Mesenchymal stem cell (in vitro differentiated cells and primary cell): ENCODE measurements around the gene ITLN1.

Experiments used
- DNase-seq: peaks from one replicate; pipeline ENCODE4 v3.0.0-alpha.2; 2013
- H2AFZ ChIP-seq: one replicate; pipeline ENCODE4 v1.6.1; 2013; ENCODE audit warnings: low read depth, mild to moderate bottlenecking, control low read depth, inconsistent platforms, low read length, moderate library complexity
- H2AK5ac ChIP-seq: 2 replicates; pipeline ENCODE4 v1.6.1; 2013; ENCODE audit warnings: low read length, moderate library complexity, mild to moderate bottlenecking, inconsistent platforms; ENCODE audit not compliant: severe bottlenecking
- H2BK120ac ChIP-seq: one replicate; pipeline ENCODE4 v1.6.1; 2013; ENCODE audit warnings: low read depth, mild to moderate bottlenecking, inconsistent platforms, low read length, moderate library complexity
- H2BK12ac ChIP-seq, 2 experiments: one replicate each; pipeline ENCODE4 v1.6.1; 2013; ENCODE audit warnings: inconsistent platforms in 2 of 2, low read length in 2 of 2, mild to moderate bottlenecking in 2 of 2, moderate library complexity in 2 of 2, control low read depth in 1 of 2
- H2BK15ac ChIP-seq: one replicate; pipeline ENCODE4 v1.6.1; 2013; ENCODE audit warnings: mild to moderate bottlenecking, low read depth, inconsistent platforms; ENCODE audit not compliant: poor library complexity, severe bottlenecking
- H2BK5ac ChIP-seq: 2 replicates; pipeline ENCODE4 v1.6.1; 2013; ENCODE audit warnings: low read depth, mild to moderate bottlenecking, low read length, control low read depth, inconsistent platforms; ENCODE audit not compliant: poor library complexity, severe bottlenecking
- H3K14ac ChIP-seq, 2 experiments: one replicate each; pipeline ENCODE4 v1.6.1; 2013; ENCODE audit warnings: inconsistent platforms in 2 of 2, low read length in 2 of 2, control low read depth in 1 of 2, mild to moderate bottlenecking in 1 of 2, moderate library complexity in 1 of 2
- H3K18ac ChIP-seq, 2 experiments: one replicate each; pipeline ENCODE4 v1.6.1; 2013; ENCODE audit warnings: inconsistent platforms in 2 of 2, low read length in 2 of 2, control low read depth in 1 of 2, low read depth in 1 of 2, mild to moderate bottlenecking in 1 of 2
- H3K23ac ChIP-seq, 2 experiments: one replicate each; pipeline ENCODE4 v1.6.1; 2013; ENCODE audit warnings: inconsistent platforms in 2 of 2, low read length in 2 of 2, mild to moderate bottlenecking in 2 of 2, moderate library complexity in 2 of 2, control low read depth in 1 of 2
- H3K27ac ChIP-seq: 2 replicates; pipeline ENCODE4 v1.5.1; 2013; ENCODE audit warnings: mild to moderate bottlenecking, moderate library complexity, low read length, control low read depth, inconsistent platforms; ENCODE audit not compliant: poor library complexity, severe bottlenecking
- H3K27me3 ChIP-seq, 2 experiments: 2 replicates each; pipeline versions ENCODE4 v1.6.1 to v1.7.0; 2013; ENCODE audit warnings: low read length in 2 of 2, mild to moderate bottlenecking in 2 of 2, moderate library complexity in 2 of 2, control low read depth in 1 of 2, inconsistent platforms in 1 of 2; ENCODE audit not compliant: control insufficient read depth in 1 of 2, insufficient read depth in 1 of 2
- H3K36me3 ChIP-seq, 2 experiments: 2 replicates each; pipeline versions ENCODE4 v1.6.1 to v1.7.0; 2013; ENCODE audit warnings: low read length in 2 of 2, control low read depth in 1 of 2, inconsistent platforms in 1 of 2, low read depth in 1 of 2, mild to moderate bottlenecking in 1 of 2; ENCODE audit not compliant: insufficient read depth in 2 of 2, control insufficient read depth in 1 of 2
- H3K4ac ChIP-seq, 2 experiments: one replicate each; pipeline ENCODE4 v1.6.1; 2013; ENCODE audit warnings: inconsistent platforms in 2 of 2, low read length in 2 of 2, mild to moderate bottlenecking in 2 of 2, moderate library complexity in 2 of 2, control low read depth in 1 of 2, low read depth in 1 of 2
- H3K4me1 ChIP-seq: 2 replicates; pipeline ENCODE4 v1.6.1; 2013; ENCODE audit warnings: low read depth, low read length, control low read depth; ENCODE audit not compliant: control insufficient read depth, insufficient read depth
- H3K4me2 ChIP-seq: 2 replicates; pipeline ENCODE4 v1.6.1; 2013; ENCODE audit warnings: low read length, mild to moderate bottlenecking, inconsistent platforms; ENCODE audit not compliant: poor library complexity, severe bottlenecking
- H3K4me3 ChIP-seq, 2 experiments: 2 replicates each; pipeline versions ENCODE4 v1.5.1 to v1.7.0; 2013; ENCODE audit warnings: low read length in 2 of 2, mild to moderate bottlenecking in 2 of 2, control low read depth in 1 of 2, low read depth in 1 of 2; ENCODE audit not compliant: insufficient read depth in 1 of 2
- H3K79me1 ChIP-seq: replicated peaks from 2 replicates; pipeline ENCODE4 v1.6.1; 2013; ENCODE audit warnings: mild to moderate bottlenecking, control low read depth, low read length, inconsistent platforms; ENCODE audit not compliant: poor library complexity, severe bottlenecking
- H3K9ac ChIP-seq: 2 replicates; pipeline ENCODE4 v1.7.0; 2013; ENCODE audit warnings: mild to moderate bottlenecking, low read length, moderate library complexity
- H3K9me3 ChIP-seq: 2 replicates; pipeline ENCODE4 v1.7.0; 2013; ENCODE audit warnings: mild to moderate bottlenecking, low read length; ENCODE audit not compliant: control insufficient read depth
- H4K8ac ChIP-seq: one replicate; pipeline ENCODE4 v1.6.1; 2013; ENCODE audit warnings: inconsistent platforms, mild to moderate bottlenecking, low read length, moderate library complexity
- H4K91ac ChIP-seq: one replicate; pipeline ENCODE4 v1.6.1; 2013; ENCODE audit warnings: mild to moderate bottlenecking, low read length, inconsistent platforms
- WGBS: methylation state at CpG from one replicate; pipeline ENCODE4 v1.1.7; 2013; ENCODE audit warnings: mixed read lengths; 5-methylcytosine and 5-hydroxymethylcytosine counted together

Gene ITLN1

GRCh38 chr1:160837558-160838205 is 47.3 kb downstream of the ITLN1 start:
- Histone ChIP-seq H2BK5ac (no peak overlapping the region), H4K91ac (no peak overlapping the region), H3K27me3 (peaks cover 15 to 33% of the 10 kb centered on the region in 2 experiments), H3K18ac (no peak overlapping the region), H2AK5ac (no peak overlapping the region), H3K27ac (no peak overlapping the region), H3K4me2 (no peak overlapping the region), H3K9me3 (no peaks in the 10 kb centered on the region), H3K23ac (no peak overlapping the region), H3K4me3 (no peak overlapping the region), H2BK12ac (no peak overlapping the region), H3K14ac (no peak overlapping the region), H2BK120ac (no peak overlapping the region), H3K4me1 (no peaks in the 10 kb centered on the region), H3K36me3 (no peaks in the 10 kb centered on the region), H3K79me1 (no peaks in the 10 kb centered on the region), H3K4ac (no peak overlapping the region), H2AFZ (no peak overlapping the region), H4K8ac (no peak overlapping the region), H2BK15ac (no peak overlapping the region), H3K9ac (no peak overlapping the region)
- 87% methylated on average over 9 of the region's 9 CpGs for WGBS
- DNase-seq, result peak; percentile 7

GRCh38 chr1:160836981-160837557 is 47.9 kb downstream of the ITLN1 start:
- WGBS, result 68% methylated on average over 2 of the region's 4 CpGs
- H2BK15ac ChIP-seq, result no peak overlapping the region
- H4K91ac ChIP-seq, result no peak overlapping the region

GRCh38 chr1:160836561-160836960 is 48.4 kb downstream of the ITLN1 start:
- Histone ChIP-seq H3K27ac (no peak overlapping the region), H3K79me1 (no peaks in the 10 kb centered on the region), H3K9me3 (no peaks in the 10 kb centered on the region), H4K8ac (no peak overlapping the region), H3K23ac (no peak overlapping the region), H2BK120ac (no peak overlapping the region), H3K36me3 (no peaks in the 10 kb centered on the region), H2AK5ac (no peak overlapping the region), H2BK15ac (no peak overlapping the region), H2BK12ac (no peak overlapping the region), H3K14ac (no peak overlapping the region), H3K27me3 (peaks cover 23 to 33% of the 10 kb centered on the region in 2 experiments), H3K4me2 (no peak overlapping the region), H2BK5ac (no peak overlapping the region), H3K4ac (no peak overlapping the region), H3K4me3 (no peak overlapping the region), H2AFZ (no peak overlapping the region), H4K91ac (no peak overlapping the region), H3K9ac (no peak overlapping the region), H3K4me1 (no peaks in the 10 kb centered on the region), H3K18ac (no peak overlapping the region)
- DNase-seq, result no peak
- 47% methylated on average over 3 of the region's 3 CpGs for WGBS

More at GRCh38 chr1:160836981-160837557, 47.9 kb downstream of the ITLN1 start:
- Histone ChIP-seq H2AK5ac (no peak overlapping the region), H3K9ac (no peak overlapping the region), H2BK120ac (no peak overlapping the region), H3K4me2 (no peak overlapping the region), H3K79me1 (no peaks in the 10 kb centered on the region), H2BK5ac (no peak overlapping the region), H3K14ac (no peak overlapping the region), H2BK12ac (no peak overlapping the region), H3K4ac (no peak overlapping the region), H2AFZ (no peak overlapping the region), H3K27ac (no peak overlapping the region), H3K27me3 (peaks cover 18 to 33% of the 10 kb centered on the region in 2 experiments), H3K18ac (no peak overlapping the region), H3K4me3 (no peak overlapping the region), H3K9me3 (no peaks in the 10 kb centered on the region), H4K8ac (no peak overlapping the region), H3K4me1 (no peaks in the 10 kb centered on the region), H3K36me3 (no peaks in the 10 kb centered on the region), H3K23ac (no peak overlapping the region)
- DNase-seq, result no peak

- WGBS, result 73% methylated on average over 3 of the region's 3 CpGs
- H2BK15ac ChIP-seq, result no peak overlapping the region
- H3K4ac ChIP-seq, result no peak overlapping the region
- no peak overlapping the region for H4K8ac ChIP-seq
- no peak overlapping the region for H3K23ac ChIP-seq
- DNase-seq, result no peak
- H3K4me2 ChIP-seq, result no peak overlapping the region
- H2BK12ac ChIP-seq, result no peak overlapping the region
- no peak overlapping the region for H3K9ac ChIP-seq
- no peak overlapping the region for H3K14ac ChIP-seq
- no peak overlapping the region for H3K27ac ChIP-seq
- H2BK120ac ChIP-seq, result no peak overlapping the region
- no peak overlapping the region for H3K18ac ChIP-seq
- no peak overlapping the region for H4K91ac ChIP-seq
- no peak overlapping the region for H2AFZ ChIP-seq
- no peak overlapping the region for H2AK5ac ChIP-seq
- no peaks in the 10 kb centered on the region for H3K79me1 ChIP-seq
- no peak overlapping the region for H2BK5ac ChIP-seq
- H3K4me3 ChIP-seq, result no peak overlapping the region
- no peaks in the 10 kb centered on the region for H3K36me3 ChIP-seq
- H3K4me1 ChIP-seq, result no peaks in the 10 kb centered on the region
- peaks cover 31 to 33% of the 10 kb centered on the region in 2 experiments for H3K27me3 ChIP-seq
- H3K9me3 ChIP-seq, result no peaks in the 10 kb centered on the region
These were observed 49.2 kb downstream of the ITLN1 start for GRCh38 chr1:160835751-160836150.
